GM19395 (cell line): ENCODE measurements around the gene PRH1.

Experiments
- ATAC-seq: cut with Tn5 transposase; IDR thresholded peaks from one replicate; pipeline ENCODE4 v1.9.1; 2021; ENCODE audit warnings: mild to moderate bottlenecking, moderate library complexity; ENCODE audit not compliant: unreplicated experiment

Gene PRH1

GRCh38 chr12:10842862-10843261, 41.2 kb downstream of the PRH1 start:
- no peak for ATAC-seq

DNA sequence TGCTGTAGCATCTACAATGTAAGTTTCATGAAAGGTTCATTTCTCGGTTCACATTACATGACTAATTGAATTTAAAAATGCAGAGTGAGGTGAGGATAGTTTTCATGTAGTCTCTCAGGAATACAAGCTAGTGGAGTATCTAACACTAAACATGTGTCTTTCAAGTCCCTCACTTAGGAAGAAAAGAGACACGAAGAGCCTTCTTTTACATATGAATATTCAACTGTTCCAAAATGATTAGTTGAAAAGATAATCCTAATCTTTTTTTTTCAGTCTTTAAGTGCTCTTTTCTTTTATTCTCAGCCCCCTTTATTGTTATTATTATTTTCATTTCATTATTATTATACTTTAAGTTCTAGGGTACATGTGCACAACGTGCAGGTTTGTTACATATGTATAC, 45.6 kb downstream of the PRH1 start:
- ATAC-seq = no peak
